ENCODE results near the gene TYW1.
"Not testable (repeated sequence)": the region's sequence is repeated elsewhere in the genome, so short reads cannot be mapped to it uniquely, and the experiment has no call there.

TYW1 gene

DNA sequence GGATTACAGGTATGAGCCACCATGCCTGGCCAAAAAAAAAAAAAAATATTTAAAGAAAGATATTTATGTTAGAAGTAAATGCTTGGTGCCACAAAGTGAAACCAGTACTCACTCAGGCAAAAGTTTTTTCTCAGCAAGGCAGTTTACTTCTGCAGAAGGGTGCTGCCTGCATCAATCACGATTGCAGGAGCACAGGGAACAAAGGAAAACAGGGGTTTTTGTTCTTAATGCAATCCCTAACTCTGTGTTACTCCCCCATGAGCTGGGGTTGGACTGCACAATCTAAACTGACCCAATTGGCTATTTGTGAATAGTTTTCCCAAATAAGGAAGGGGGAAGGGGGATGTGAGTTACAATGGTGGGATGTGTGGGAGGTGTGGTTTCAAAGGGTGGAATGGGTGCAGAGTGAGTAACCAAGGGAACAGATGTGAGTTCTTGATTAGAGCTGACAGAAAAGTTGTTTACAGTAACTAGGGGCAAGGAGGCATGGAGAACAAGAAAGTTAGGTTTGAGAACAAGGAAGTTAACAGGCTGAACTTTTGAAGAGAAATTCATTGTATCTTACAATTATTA is 255.4 kb downstream of the TYW1 start:
- TF ChIP-seq, protein P1, sequence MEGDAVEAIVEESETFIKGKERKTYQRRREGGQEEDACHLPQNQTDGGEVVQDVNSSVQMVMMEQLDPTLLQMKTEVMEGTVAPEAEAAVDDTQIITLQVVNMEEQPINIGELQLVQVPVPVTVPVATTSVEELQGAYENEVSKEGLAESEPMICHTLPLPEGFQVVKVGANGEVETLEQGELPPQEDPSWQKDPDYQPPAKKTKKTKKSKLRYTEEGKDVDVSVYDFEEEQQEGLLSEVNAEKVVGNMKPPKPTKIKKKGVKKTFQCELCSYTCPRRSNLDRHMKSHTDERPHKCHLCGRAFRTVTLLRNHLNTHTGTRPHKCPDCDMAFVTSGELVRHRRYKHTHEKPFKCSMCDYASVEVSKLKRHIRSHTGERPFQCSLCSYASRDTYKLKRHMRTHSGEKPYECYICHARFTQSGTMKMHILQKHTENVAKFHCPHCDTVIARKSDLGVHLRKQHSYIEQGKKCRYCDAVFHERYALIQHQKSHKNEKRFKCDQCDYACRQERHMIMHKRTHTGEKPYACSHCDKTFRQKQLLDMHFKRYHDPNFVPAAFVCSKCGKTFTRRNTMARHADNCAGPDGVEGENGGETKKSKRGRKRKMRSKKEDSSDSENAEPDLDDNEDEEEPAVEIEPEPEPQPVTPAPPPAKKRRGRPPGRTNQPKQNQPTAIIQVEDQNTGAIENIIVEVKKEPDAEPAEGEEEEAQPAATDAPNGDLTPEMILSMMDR (conservative IDR thresholded peaks at IDR 0.05; ENCODE audit: control insufficient read depth, insufficient read depth, low read depth, low read length) = no peak
- DNase-seq (ENCODE audit: low read depth) = no peak
- H3K4me3 ChIP-seq (ENCODE audit: control insufficient read depth, low read depth, low read length) = no peak overlapping the region

DNA sequence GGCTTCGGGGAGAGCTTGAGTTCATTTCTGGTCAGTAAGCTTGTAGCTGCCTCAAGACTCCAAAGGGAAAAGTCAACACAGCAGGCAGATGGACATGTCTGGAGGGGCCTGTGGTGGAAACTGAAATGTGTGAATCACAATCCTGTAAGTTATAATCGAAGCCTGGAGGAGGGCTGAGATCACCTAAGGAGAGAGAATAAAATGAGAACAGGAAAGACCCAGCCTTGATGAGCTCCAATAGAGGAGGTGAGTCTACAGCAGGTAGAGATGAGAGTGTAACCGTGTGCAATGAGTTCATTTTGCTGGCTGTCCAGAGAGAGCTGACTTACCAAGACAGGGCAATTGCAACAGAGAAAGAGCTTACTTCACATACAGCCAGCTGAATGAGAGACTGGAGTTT is 258.4 kb downstream of the TYW1 start:
- DNase-seq (ENCODE audit: low read depth) = not testable (repeated sequence)

DNA sequence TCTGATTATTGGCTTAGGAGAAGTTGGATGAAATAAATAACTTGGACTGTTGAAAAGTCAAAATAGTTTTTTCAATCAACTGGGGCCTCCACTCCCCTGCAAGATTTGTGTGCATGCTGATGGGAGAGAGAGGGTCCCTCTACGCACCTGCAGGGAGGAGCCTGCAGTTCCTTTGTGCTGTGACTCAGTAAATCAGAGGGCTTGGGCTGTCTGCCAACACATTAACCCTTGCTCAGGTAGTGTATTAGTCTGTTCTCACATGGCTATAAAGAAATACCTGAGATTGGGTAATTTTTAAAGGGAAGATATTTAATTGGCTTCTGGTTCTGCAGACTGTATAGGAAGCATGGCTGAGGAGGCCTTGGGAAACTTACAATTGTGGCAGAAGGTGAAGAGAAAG is 261.1 kb downstream of the TYW1 start:
- DNase-seq (ENCODE audit: low read depth); H3K4me3 ChIP-seq (ENCODE audit: control insufficient read depth, low read depth, low read length): not testable (repeated sequence)

More for the DNA sequence above, 258.4 kb downstream of the TYW1 start:
- H3K4me3 ChIP-seq (ENCODE audit: control insufficient read depth, low read depth, low read length) = not testable (repeated sequence)

DNA sequence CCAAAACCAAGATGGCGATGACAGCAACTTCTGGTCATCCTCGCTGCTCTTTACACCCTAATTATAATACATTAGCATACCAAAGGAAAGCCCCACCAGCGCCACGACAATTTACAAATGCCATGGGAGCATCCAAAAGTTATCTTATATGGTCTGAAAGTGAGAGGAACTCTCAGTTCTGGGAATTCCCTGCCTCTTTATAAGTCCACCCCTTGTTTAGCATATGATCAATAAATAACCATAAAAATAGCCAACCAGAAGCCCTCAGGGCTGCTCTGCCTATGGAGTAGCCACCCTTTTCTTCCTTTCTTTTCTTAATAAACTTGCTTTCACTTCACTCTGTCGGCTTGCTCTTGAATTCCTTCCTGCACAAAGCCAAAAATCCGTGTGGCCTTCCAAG is 262.7 kb downstream of the TYW1 start:
- not testable (repeated sequence) for DNase-seq (ENCODE audit: low read depth); H3K4me3 ChIP-seq (ENCODE audit: control insufficient read depth, low read depth, low read length)

DNA sequence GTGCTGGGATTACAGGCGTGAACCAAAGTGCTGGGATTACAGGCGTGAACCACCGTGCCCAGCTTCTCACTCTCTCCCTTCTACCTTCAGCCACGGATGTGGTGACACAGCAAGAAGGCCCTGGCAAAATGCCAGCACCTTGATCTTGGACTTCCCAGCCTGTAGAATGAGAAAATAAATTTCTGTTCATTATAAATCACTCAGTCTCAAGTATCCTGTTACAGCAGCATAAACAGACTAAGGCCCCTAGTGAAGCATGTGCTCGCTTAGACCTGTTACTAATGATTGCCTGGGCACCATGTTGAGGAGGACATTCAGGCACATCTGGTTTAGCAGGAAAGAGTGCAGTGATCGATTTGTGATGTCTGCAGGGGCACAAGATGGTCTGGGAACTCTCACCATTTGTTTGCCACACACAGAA is 263.5 kb downstream of the TYW1 start:
- DNase-seq (ENCODE audit: low read depth); H3K4me3 ChIP-seq (ENCODE audit: control insufficient read depth, low read depth, low read length): not testable (repeated sequence)

DNA sequence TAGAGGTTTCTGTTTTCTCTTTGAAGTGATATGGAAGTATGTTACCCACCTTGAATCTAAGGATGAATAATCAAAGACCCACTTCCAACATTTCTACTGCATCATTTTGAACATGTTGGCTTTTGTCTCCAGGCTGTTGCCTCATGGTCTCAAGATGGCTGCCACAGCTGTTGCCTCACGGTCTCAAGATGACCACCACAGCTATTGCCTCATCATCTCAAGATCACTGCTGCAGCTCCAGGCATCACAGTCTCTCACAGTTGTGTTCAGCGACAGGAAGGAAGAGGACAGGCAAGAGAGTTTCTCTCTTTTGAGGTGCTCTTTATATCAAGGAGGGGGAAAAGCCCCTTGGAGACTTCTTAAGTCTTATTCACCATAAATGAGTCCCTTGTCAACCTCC is 267.4 kb downstream of the TYW1 start:
- peak; percentile 41 for DNase-seq (ENCODE audit: low read depth)
- not testable (repeated sequence) for H3K4me3 ChIP-seq (ENCODE audit: control insufficient read depth, low read depth, low read length)

DNA sequence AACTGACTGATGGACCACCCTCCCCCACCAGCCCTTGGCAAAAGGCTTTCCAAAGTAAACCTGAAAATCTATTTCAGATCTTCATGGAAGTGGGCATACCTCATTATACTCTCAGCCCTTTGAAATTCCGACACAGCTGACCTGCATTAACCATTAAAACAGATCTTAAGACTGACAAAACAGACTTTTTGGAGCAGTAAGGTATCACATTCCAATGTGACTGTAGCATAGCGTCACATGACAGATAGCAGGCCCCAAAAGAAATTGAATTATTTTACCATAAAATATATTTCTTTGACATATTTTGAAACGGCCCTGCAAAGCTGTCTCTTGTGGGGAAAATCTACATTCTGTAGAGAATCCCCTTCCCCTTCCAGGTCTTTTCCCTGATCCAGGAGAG is 269.4 kb downstream of the TYW1 start:
- not testable (repeated sequence) for H3K4me3 ChIP-seq (ENCODE audit: control insufficient read depth, low read depth, low read length); DNase-seq (ENCODE audit: low read depth)

DNA sequence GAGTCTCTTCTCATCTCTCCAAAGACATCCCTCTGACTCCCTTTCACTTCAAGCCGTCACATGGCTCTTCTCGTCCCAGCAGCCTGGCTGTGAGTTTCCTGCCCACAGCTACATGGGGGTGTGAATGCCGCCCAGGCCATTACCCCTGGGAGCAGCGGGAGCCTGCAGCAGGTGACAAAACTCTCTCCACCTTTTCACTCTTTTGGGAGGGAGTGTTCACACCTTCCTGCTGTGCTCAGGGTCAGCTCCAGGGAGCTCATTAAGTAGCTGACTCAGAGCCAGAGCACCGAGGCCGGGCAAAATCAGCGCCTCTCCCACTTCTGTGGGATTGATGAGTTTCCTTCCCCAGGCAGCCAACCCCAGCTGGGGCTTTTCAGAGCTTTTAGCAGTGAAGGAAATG is 271.3 kb downstream of the TYW1 start:
- no peak for DNase-seq (ENCODE audit: low read depth)
- TF ChIP-seq, protein P1 (conservative IDR thresholded peaks at IDR 0.05; ENCODE audit: control insufficient read depth, insufficient read depth, low read depth, low read length) = no peak
- no peak overlapping the region for H3K4me3 ChIP-seq (ENCODE audit: control insufficient read depth, low read depth, low read length)

DNA sequence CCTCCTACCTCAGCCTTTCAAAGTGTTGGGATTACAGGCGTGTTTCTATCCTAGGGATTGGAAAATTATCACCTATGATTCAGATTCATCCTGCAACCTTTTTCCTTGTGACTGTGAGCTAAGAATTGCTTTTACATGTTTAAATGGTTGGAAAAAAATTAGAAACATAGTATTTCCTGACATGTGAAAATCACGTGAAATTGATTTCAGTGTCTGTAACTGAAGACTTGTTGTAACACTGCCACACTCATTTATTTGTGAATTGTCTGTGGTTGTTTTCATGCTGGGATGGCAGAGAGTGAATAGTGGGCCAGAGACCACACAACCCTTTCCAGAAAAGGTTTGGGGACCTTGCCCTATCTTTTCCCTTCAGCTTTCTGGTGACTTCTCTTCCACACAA is 273.3 kb downstream of the TYW1 start:
- not testable (repeated sequence) for DNase-seq (ENCODE audit: low read depth)

More for the DNA sequence above, 273.3 kb downstream of the TYW1 start:
- not testable (repeated sequence) for H3K4me3 ChIP-seq (ENCODE audit: control insufficient read depth, low read depth, low read length)

Measured in fibroblast of mammary gland (primary cell).